ENCODE measurements around the gene NLRP6. TPM values are rescaled to one million over a fixed set of nuclear protein-coding genes. Genes with fewer than 3 reads are reported as not detected.
A peak's percentile ranks its signal among the peaks of the same experiment; 100 is the strongest.

NLRP6 gene
- total RNA-seq, 1 donor, result not detected

GRCh38 chr11:325796-326591 is 47.8 kb downstream of the NLRP6 start:
- H3K27ac ChIP-seq (ENCODE audit: low read depth, low read length), result no peak overlapping the region
- peak; percentile 29 for DNase-seq (ENCODE audit: insufficient read length, low spot score, missing footprints)
- H3K36me3 ChIP-seq (ENCODE audit: insufficient read depth, low read length), result no peaks in the 10 kb centered on the region
- H4K20me1 ChIP-seq (ENCODE audit: insufficient read depth, low read length), result no peaks in the 10 kb centered on the region
- H3K27me3 ChIP-seq (ENCODE audit: insufficient read depth, low read length), result no peaks in the 10 kb centered on the region
- peaks cover 14% of the 10 kb centered on the region for H3K4me1 ChIP-seq (ENCODE audit: insufficient read depth, low read length)
- no peak overlapping the region for H3K4me3 ChIP-seq (ENCODE audit: insufficient read depth, low read length)
- H3K9me3 ChIP-seq (ENCODE audit: low read depth, low read length), result no peaks in the 10 kb centered on the region
- H3K79me2 ChIP-seq (ENCODE audit: insufficient read depth, low read length), result no peaks in the 10 kb centered on the region
- H2AFZ ChIP-seq (ENCODE audit: low read length), result no peak overlapping the region
- no peak for TF ChIP-seq CTCF (IDR thresholded peaks at IDR 0.05; ENCODE audit: extremely low read depth, low read depth, low read length)
- no peak overlapping the region for H3K4me2 ChIP-seq (ENCODE audit: insufficient read depth, low read length)

GRCh38 chr11:326592-326841 is 48.3 kb downstream of the NLRP6 start:
- Histone ChIP-seq H3K79me2 (ENCODE audit: insufficient read depth, low read length) (no peaks in the 10 kb centered on the region), H3K9me3 (ENCODE audit: low read depth, low read length) (no peaks in the 10 kb centered on the region), H2AFZ (ENCODE audit: low read length) (no peak overlapping the region), H3K4me3 (ENCODE audit: insufficient read depth, low read length) (no peak overlapping the region), H3K4me1 (ENCODE audit: insufficient read depth, low read length) (peaks cover 14% of the 10 kb centered on the region), H3K4me2 (ENCODE audit: insufficient read depth, low read length) (no peak overlapping the region), H4K20me1 (ENCODE audit: insufficient read depth, low read length) (no peaks in the 10 kb centered on the region), H3K36me3 (ENCODE audit: insufficient read depth, low read length) (no peaks in the 10 kb centered on the region), H3K27me3 (ENCODE audit: insufficient read depth, low read length) (no peaks in the 10 kb centered on the region), H3K27ac (ENCODE audit: low read depth, low read length) (peak overlapping the region; percentile 20)
- no peak for DNase-seq (ENCODE audit: insufficient read length, low spot score, missing footprints)
- no peak for TF ChIP-seq CTCF (IDR thresholded peaks at IDR 0.05; ENCODE audit: extremely low read depth, low read depth, low read length)

GRCh38 chr11:326842-327580 is 48.8 kb downstream of the NLRP6 start:
- no peak for TF ChIP-seq CTCF (IDR thresholded peaks at IDR 0.05; ENCODE audit: extremely low read depth, low read depth, low read length)
- peak overlapping the region; percentile 43 for H3K4me2 ChIP-seq (ENCODE audit: insufficient read depth, low read length)
- peak; percentile 84 for DNase-seq (ENCODE audit: insufficient read length, low spot score, missing footprints)
- H3K4me3 ChIP-seq (ENCODE audit: insufficient read depth, low read length), result no peak overlapping the region
- peak overlapping the region; percentile 20 for H3K27ac ChIP-seq (ENCODE audit: low read depth, low read length)
- no peaks in the 10 kb centered on the region for H3K9me3 ChIP-seq (ENCODE audit: low read depth, low read length)
- no peaks in the 10 kb centered on the region for H3K79me2 ChIP-seq (ENCODE audit: insufficient read depth, low read length)
- H3K4me1 ChIP-seq (ENCODE audit: insufficient read depth, low read length), result peaks cover 14% of the 10 kb centered on the region
- H2AFZ ChIP-seq (ENCODE audit: low read length), result peak overlapping the region; percentile 56
- H3K27me3 ChIP-seq (ENCODE audit: insufficient read depth, low read length), result no peaks in the 10 kb centered on the region
- no peaks in the 10 kb centered on the region for H4K20me1 ChIP-seq (ENCODE audit: insufficient read depth, low read length)
- H3K36me3 ChIP-seq (ENCODE audit: insufficient read depth, low read length), result no peaks in the 10 kb centered on the region

GRCh38 chr11:327581-327923 is 49.3 kb downstream of the NLRP6 start:
- Histone ChIP-seq H3K9me3 (ENCODE audit: low read depth, low read length) (no peaks in the 10 kb centered on the region), H2AFZ (ENCODE audit: low read length) (peak overlapping the region; percentile 56), H3K27me3 (ENCODE audit: insufficient read depth, low read length) (no peaks in the 10 kb centered on the region), H3K4me1 (ENCODE audit: insufficient read depth, low read length) (peaks cover 14% of the 10 kb centered on the region), H3K4me3 (ENCODE audit: insufficient read depth, low read length) (no peak overlapping the region), H4K20me1 (ENCODE audit: insufficient read depth, low read length) (no peaks in the 10 kb centered on the region), H3K27ac (ENCODE audit: low read depth, low read length) (peak overlapping the region; percentile 20), H3K79me2 (ENCODE audit: insufficient read depth, low read length) (no peaks in the 10 kb centered on the region), H3K4me2 (ENCODE audit: insufficient read depth, low read length) (no peak overlapping the region), H3K36me3 (ENCODE audit: insufficient read depth, low read length) (no peaks in the 10 kb centered on the region)
- DNase-seq (ENCODE audit: insufficient read length, low spot score, missing footprints), result no peak
- no peak for TF ChIP-seq CTCF (IDR thresholded peaks at IDR 0.05; ENCODE audit: extremely low read depth, low read depth, low read length)
